ENCODE measurements around the gene ERC2.
A peak's percentile ranks its signal among the peaks of the same experiment; 100 is the strongest.
"Not testable (repeated sequence)": the region's sequence is repeated elsewhere in the genome, so short reads cannot be mapped to it uniquely, and the experiment has no call there.

ERC2 gene

DNA sequence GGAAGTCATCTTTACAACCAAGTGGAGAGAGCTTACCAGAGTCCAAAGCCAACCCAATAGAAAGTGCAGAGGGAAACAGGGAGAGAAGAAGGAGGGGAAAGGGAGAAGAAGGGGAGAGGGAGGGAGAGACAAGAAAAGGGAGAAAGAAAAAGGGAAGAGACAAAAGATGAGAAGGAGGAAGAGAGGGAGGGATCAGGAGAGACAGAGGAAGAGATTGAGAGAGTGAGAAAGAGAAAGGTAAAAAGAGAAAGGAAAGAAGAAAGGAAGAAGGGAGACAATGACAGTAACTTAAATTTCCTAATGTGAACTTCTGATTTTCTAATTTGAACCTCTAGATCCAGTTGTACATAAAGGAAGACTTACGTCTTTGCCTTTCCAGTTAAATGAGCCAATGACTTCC is 960.5 kb downstream of the ERC2 start:
- Histone ChIP-seq H3K27me3 (ENCODE audit: insufficient read depth, low read length) (no peaks in the 10 kb centered on the region), H4K91ac (ENCODE audit: low read depth, low read length) (no peak overlapping the region), H3K18ac (ENCODE audit: low read length) (no peak overlapping the region), H3K79me1 (ENCODE audit: low read length) (no peaks in the 10 kb centered on the region), H3K4ac (ENCODE audit: low read depth, low read length) (no peak overlapping the region), H2BK12ac (ENCODE audit: low read length) (no peak overlapping the region), H3K4me3 (ENCODE audit: low read depth, low read length) (no peak overlapping the region), H3K9me3 (ENCODE audit: insufficient read depth, low read depth, low read length) (no peaks in the 10 kb centered on the region), H3K9ac (ENCODE audit: low read length) (no peak overlapping the region), H3K4me1 (ENCODE audit: control insufficient read depth in 1 of 2, insufficient read depth in 2 of 2, low read length in 2 of 2) (no peaks in the 10 kb centered on the region), H3K79me2 (ENCODE audit: control insufficient read depth, insufficient read depth, low read length, poor library complexity) (no peaks in the 10 kb centered on the region), H2AK5ac (ENCODE audit: low read length) (no peak overlapping the region), H4K12ac (ENCODE audit: low read depth, low read length) (no peak overlapping the region), H3K27ac (ENCODE audit: low read depth, low read length) (no peak overlapping the region), H2AFZ (ENCODE audit: insufficient read depth, low read length, poor library complexity) (no peak overlapping the region), H2BK5ac (ENCODE audit: low read depth, low read length, poor library complexity) (no peak overlapping the region), H3K4me2 (ENCODE audit: low read length) (no peak overlapping the region), H3K23ac (ENCODE audit: low read length) (no peak overlapping the region), H3K14ac (ENCODE audit: low read length) (no peak overlapping the region), H3K36me3 (ENCODE audit: control insufficient read depth in 1 of 2, insufficient read depth in 2 of 2, low read length in 2 of 2) (no peaks in the 10 kb centered on the region), H4K8ac (ENCODE audit: low read depth, low read length) (no peak overlapping the region), H2BK120ac (ENCODE audit: insufficient read depth, low read length, poor library complexity) (no peak overlapping the region)
- WGBS (ENCODE audit: extremely low coverage, insufficient coverage, insufficient read length), result no CpG with 5 or more reads among the region's 1 CpG
- no peak for DNase-seq

DNA sequence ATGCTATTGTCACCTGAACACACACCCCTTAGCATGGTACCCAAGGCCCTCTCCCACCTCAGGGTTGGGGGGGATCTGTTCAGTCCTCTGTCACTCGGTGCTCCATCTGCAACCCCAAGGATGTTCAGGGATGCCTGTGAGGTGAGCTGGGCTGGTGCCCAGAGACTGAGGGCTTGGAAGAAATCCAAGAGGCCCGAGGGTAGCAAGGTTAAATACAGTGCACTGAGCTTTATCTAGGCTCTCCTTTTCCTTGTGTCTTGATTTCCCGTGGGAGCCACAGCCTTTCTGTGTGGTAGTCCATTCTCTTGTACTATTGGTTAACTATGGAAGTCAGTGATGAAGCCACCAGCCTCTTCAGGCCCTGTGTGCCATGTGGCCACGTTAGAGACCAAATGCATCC is 962.5 kb downstream of the ERC2 start:
- no peaks in the 10 kb centered on the region for H3K36me3 ChIP-seq (ENCODE audit: control insufficient read depth in 1 of 2, insufficient read depth in 2 of 2, low read length in 2 of 2)
- DNase-seq, result no peak
- no CpG with 5 or more reads among the region's 4 CpGs for WGBS (ENCODE audit: extremely low coverage, insufficient coverage, insufficient read length)

DNA sequence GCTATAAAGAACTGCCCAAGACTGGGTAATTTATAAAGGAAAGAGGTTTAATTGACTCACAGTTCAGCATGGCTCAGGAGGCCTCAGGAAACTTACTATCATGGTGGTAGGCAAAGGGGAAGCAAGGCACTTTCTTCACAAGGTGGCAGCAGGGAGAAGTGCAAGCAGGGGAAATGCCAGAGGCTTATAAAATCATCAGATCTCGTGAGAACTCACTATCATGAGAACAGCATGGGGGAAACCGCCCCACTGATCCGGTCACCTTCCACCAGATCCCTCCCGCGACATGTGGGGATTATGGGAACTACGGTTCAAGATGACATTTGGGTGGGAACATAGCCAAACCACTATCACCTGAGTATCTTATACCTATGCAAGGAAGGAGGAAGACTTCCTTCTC is 963.2 kb downstream of the ERC2 start:
- not testable (repeated sequence) for H3K36me3 ChIP-seq (ENCODE audit: control insufficient read depth in 1 of 2, insufficient read depth in 2 of 2, low read length in 2 of 2); H3K79me1 ChIP-seq (ENCODE audit: low read length); H2AFZ ChIP-seq (ENCODE audit: insufficient read depth, low read length, poor library complexity); H3K4ac ChIP-seq (ENCODE audit: low read depth, low read length); H4K12ac ChIP-seq (ENCODE audit: low read depth, low read length); H3K4me3 ChIP-seq (ENCODE audit: low read depth, low read length); H4K8ac ChIP-seq (ENCODE audit: low read depth, low read length); H2BK12ac ChIP-seq (ENCODE audit: low read length); H3K9me3 ChIP-seq (ENCODE audit: insufficient read depth, low read depth, low read length); H2BK120ac ChIP-seq (ENCODE audit: insufficient read depth, low read length, poor library complexity); H2AK5ac ChIP-seq (ENCODE audit: low read length); H3K18ac ChIP-seq (ENCODE audit: low read length); H4K91ac ChIP-seq (ENCODE audit: low read depth, low read length); H3K4me2 ChIP-seq (ENCODE audit: low read length); H3K14ac ChIP-seq (ENCODE audit: low read length); H3K27ac ChIP-seq (ENCODE audit: low read depth, low read length); H2BK5ac ChIP-seq (ENCODE audit: low read depth, low read length, poor library complexity); H3K79me2 ChIP-seq (ENCODE audit: control insufficient read depth, insufficient read depth, low read length, poor library complexity); H3K9ac ChIP-seq (ENCODE audit: low read length); H3K23ac ChIP-seq (ENCODE audit: low read length); H3K4me1 ChIP-seq (ENCODE audit: control insufficient read depth in 1 of 2, insufficient read depth in 2 of 2, low read length in 2 of 2); H3K27me3 ChIP-seq (ENCODE audit: insufficient read depth, low read length)
- peak in 1 of 2 donors; percentile 30 for DNase-seq
- no CpG with 5 or more reads among the region's 6 CpGs for WGBS (ENCODE audit: extremely low coverage, insufficient coverage, insufficient read length)

More for the DNA sequence above, 962.5 kb downstream of the ERC2 start:
- no peak overlapping the region for H3K4me2 ChIP-seq (ENCODE audit: low read length)
- no peak overlapping the region for H2BK120ac ChIP-seq (ENCODE audit: insufficient read depth, low read length, poor library complexity)
- no peaks in the 10 kb centered on the region for H3K9me3 ChIP-seq (ENCODE audit: insufficient read depth, low read depth, low read length)
- no peak overlapping the region for H3K4me3 ChIP-seq (ENCODE audit: low read depth, low read length)
- no peak overlapping the region for H3K27ac ChIP-seq (ENCODE audit: low read depth, low read length)
- no peak overlapping the region for H3K18ac ChIP-seq (ENCODE audit: low read length)
- H2BK5ac ChIP-seq (ENCODE audit: low read depth, low read length, poor library complexity), result peak overlapping the region; percentile 18
- H3K9ac ChIP-seq (ENCODE audit: low read length), result no peak overlapping the region
- H3K14ac ChIP-seq (ENCODE audit: low read length), result no peak overlapping the region
- no peak overlapping the region for H2AFZ ChIP-seq (ENCODE audit: insufficient read depth, low read length, poor library complexity)
- no peak overlapping the region for H4K12ac ChIP-seq (ENCODE audit: low read depth, low read length)
- peaks cover 0 to 2% of the 10 kb centered on the region in 2 experiments for H3K4me1 ChIP-seq (ENCODE audit: control insufficient read depth in 1 of 2, insufficient read depth in 2 of 2, low read length in 2 of 2)
- H3K4ac ChIP-seq (ENCODE audit: low read depth, low read length), result no peak overlapping the region
- H3K79me1 ChIP-seq (ENCODE audit: low read length), result no peaks in the 10 kb centered on the region
- H4K91ac ChIP-seq (ENCODE audit: low read depth, low read length), result no peak overlapping the region
- H3K79me2 ChIP-seq (ENCODE audit: control insufficient read depth, insufficient read depth, low read length, poor library complexity), result no peaks in the 10 kb centered on the region
- peak overlapping the region; percentile 74 for H2BK12ac ChIP-seq (ENCODE audit: low read length)
- H3K23ac ChIP-seq (ENCODE audit: low read length), result no peak overlapping the region
- H4K8ac ChIP-seq (ENCODE audit: low read depth, low read length), result peak overlapping the region; percentile 43
- no peak overlapping the region for H2AK5ac ChIP-seq (ENCODE audit: low read length)
- no peaks in the 10 kb centered on the region for H3K27me3 ChIP-seq (ENCODE audit: insufficient read depth, low read length)

DNA sequence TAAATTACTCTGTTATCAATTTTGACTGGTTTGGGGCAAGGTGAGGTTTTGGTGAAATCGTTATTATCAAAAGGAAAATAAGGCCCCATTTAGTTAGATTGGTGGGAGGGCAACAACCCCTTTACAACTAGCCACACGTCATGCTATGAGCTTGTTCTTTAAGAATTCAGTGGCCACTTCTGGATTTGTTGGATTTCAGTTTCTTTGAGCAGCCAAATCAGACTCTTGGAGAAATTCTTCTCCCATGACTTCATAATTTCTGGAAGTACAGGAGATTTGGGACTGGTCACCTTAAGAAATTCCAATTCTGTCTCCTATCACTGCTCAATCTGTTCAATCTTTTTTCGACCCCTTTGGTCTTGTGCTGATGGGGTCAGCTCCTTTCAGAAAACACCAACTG is 966.4 kb downstream of the ERC2 start:
- no peak overlapping the region for H3K4me3 ChIP-seq (ENCODE audit: low read depth, low read length)
- H3K27me3 ChIP-seq (ENCODE audit: insufficient read depth, low read length), result no peaks in the 10 kb centered on the region
- no peak overlapping the region for H3K14ac ChIP-seq (ENCODE audit: low read length)
- no peak overlapping the region for H3K9ac ChIP-seq (ENCODE audit: low read length)
- no peak overlapping the region for H3K4me2 ChIP-seq (ENCODE audit: low read length)
- H3K36me3 ChIP-seq (ENCODE audit: control insufficient read depth in 1 of 2, insufficient read depth in 2 of 2, low read length in 2 of 2), result no peaks in the 10 kb centered on the region
- peaks cover 0 to 2% of the 10 kb centered on the region in 2 experiments for H3K4me1 ChIP-seq (ENCODE audit: control insufficient read depth in 1 of 2, insufficient read depth in 2 of 2, low read length in 2 of 2)
- H3K23ac ChIP-seq (ENCODE audit: low read length), result no peak overlapping the region
- H2BK5ac ChIP-seq (ENCODE audit: low read depth, low read length, poor library complexity), result no peak overlapping the region
- WGBS (ENCODE audit: extremely low coverage, insufficient coverage, insufficient read length), result no CpG with 5 or more reads among the region's 3 CpGs
- no peak overlapping the region for H2AFZ ChIP-seq (ENCODE audit: insufficient read depth, low read length, poor library complexity)
- no peak overlapping the region for H3K27ac ChIP-seq (ENCODE audit: low read depth, low read length)
- H4K91ac ChIP-seq (ENCODE audit: low read depth, low read length), result no peak overlapping the region
- no peaks in the 10 kb centered on the region for H3K79me1 ChIP-seq (ENCODE audit: low read length)
- H4K8ac ChIP-seq (ENCODE audit: low read depth, low read length), result no peak overlapping the region
- H2AK5ac ChIP-seq (ENCODE audit: low read length), result no peak overlapping the region
- no peak overlapping the region for H3K18ac ChIP-seq (ENCODE audit: low read length)
- no peaks in the 10 kb centered on the region for H3K9me3 ChIP-seq (ENCODE audit: insufficient read depth, low read depth, low read length)
- H4K12ac ChIP-seq (ENCODE audit: low read depth, low read length), result no peak overlapping the region
- no peaks in the 10 kb centered on the region for H3K79me2 ChIP-seq (ENCODE audit: control insufficient read depth, insufficient read depth, low read length, poor library complexity)
- H3K4ac ChIP-seq (ENCODE audit: low read depth, low read length), result no peak overlapping the region
- no peak overlapping the region for H2BK12ac ChIP-seq (ENCODE audit: low read length)
- H2BK120ac ChIP-seq (ENCODE audit: insufficient read depth, low read length, poor library complexity), result no peak overlapping the region
- no peak for DNase-seq
